ENCODE results near the gene CANX. TPM values are rescaled to one million over a fixed set of nuclear protein-coding genes. Genes with fewer than 3 reads are reported as not detected.
A peak's percentile ranks its signal among the peaks of the same experiment; 100 is the strongest.
"Not testable (repeated sequence)": the region's sequence is repeated elsewhere in the genome, so short reads cannot be mapped to it uniquely, and the experiment has no call there.

The CANX gene
- total and polyA plus RNA-seq, 2 of the 13 experiments (the other 11 are each of a cell fraction or from before 2014, with no cell fraction given), result 477 to 680 TPM

GRCh38 chr5:179698935-179699615, at the start of gene CANX (continued):
- TF ChIP-seq CENPT (CRISPR knock-in tag; IDR thresholded peaks at IDR 0.05; ENCODE audit: low read depth), result no peak
- TF ChIP-seq ZFYVE20 (CRISPR knock-in tag; IDR thresholded peaks at IDR 0.05; ENCODE audit: borderline replicate concordance, low read depth), result peak; percentile 62; the same call in 1 of the 2 replicates
- no peak for TF ChIP-seq CTCF (CRISPR knock-in tag; IDR thresholded peaks at IDR 0.05)
- TF ChIP-seq ATF5 (CRISPR knock-in tag; IDR thresholded peaks at IDR 0.05; ENCODE audit: low read depth), result no peak
- TF ChIP-seq AGO1 (IDR thresholded peaks at IDR 0.05; ENCODE audit: low read depth, low read length, poor library complexity, severe bottlenecking), result no peak
- peak; percentile 92 for TF ChIP-seq ARID4A (CRISPR knock-in tag; IDR thresholded peaks at IDR 0.05; ENCODE audit: borderline replicate concordance)

- H2AFZ ChIP-seq (ENCODE audit: low read length); in situ Hi-C loops (cut with HindIII; ENCODE audit: extremely low pct_ligation_motif_present, low pct_unique_long_range_greater_than_20kb); BruUV-seq (replicated peaks); H4K20me1 ChIP-seq (ENCODE audit: insufficient read depth, low read length); DNase-seq (ENCODE audit: low spot score); H3K9me3 ChIP-seq (ENCODE audit: low read length); H3K4me1 ChIP-seq (ENCODE audit: insufficient read depth, low read length); H3K36me3 ChIP-seq (replicated peaks in 1 of 2; ENCODE audit: control insufficient read depth in 1 of 2, insufficient read depth in 2 of 2, low read length in 2 of 2); H3K79me2 ChIP-seq (ENCODE audit: insufficient read depth, low read length); ATAC-seq; H3K4me2 ChIP-seq (ENCODE audit: low read depth, low read length); H3K4me3 ChIP-seq (replicated peaks in 1 of 3; ENCODE audit: insufficient read depth in 1 of 3, low read depth in 2 of 3, low read length in 3 of 3); H3K9ac ChIP-seq (ENCODE audit: insufficient read depth, low read depth, low read length); intact Hi-C loops (cut with micrococcal nuclease; ENCODE audit: unreplicated experiment); H3K27ac ChIP-seq (ENCODE audit: extremely low read length, insufficient read depth, low read length); CTCF ChIA-PET (ENCODE audit: low intra/inter-chr PET ratio, low total read pairs); FAIRE-seq: not testable (repeated sequence)
- 39% methylated on average over 3 of the region's 10 CpGs for WGBS (ENCODE audit: low lambda C conversion rate)
- POLR2A ChIA-PET, result interaction anchor here (0.7 kb wide), 1 partner anchor 26 kb away, joined by 3 read pairs; the partner anchor contains the start of gene HNRNPH1
- peaks cover 5 to 19% of the 10 kb centered on the region in 2 experiments; a peak in 4 of 5 replicates for H3K27me3 ChIP-seq (ENCODE audit: control insufficient read depth in 1 of 2, insufficient read depth in 2 of 2, low read length in 2 of 2)
These were observed 49.5 kb upstream of the CANX start for GRCh38 chr5:179649166-179649703.

- H3K4me2 ChIP-seq (ENCODE audit: low read depth, low read length); DNase-seq (ENCODE audit: low spot score); ATAC-seq; H3K9me3 ChIP-seq (ENCODE audit: low read length); CTCF ChIA-PET (ENCODE audit: low intra/inter-chr PET ratio, low total read pairs); H3K9ac ChIP-seq (ENCODE audit: insufficient read depth, low read depth, low read length); H3K4me3 ChIP-seq (replicated peaks in 1 of 3; ENCODE audit: insufficient read depth in 1 of 3, low read depth in 2 of 3, low read length in 3 of 3); H3K4me1 ChIP-seq (ENCODE audit: insufficient read depth, low read length); H3K79me2 ChIP-seq (ENCODE audit: insufficient read depth, low read length); intact Hi-C loops (cut with micrococcal nuclease; ENCODE audit: unreplicated experiment); H4K20me1 ChIP-seq (ENCODE audit: insufficient read depth, low read length); H3K27ac ChIP-seq (ENCODE audit: extremely low read length, insufficient read depth, low read length); H3K36me3 ChIP-seq (replicated peaks in 1 of 2; ENCODE audit: control insufficient read depth in 1 of 2, insufficient read depth in 2 of 2, low read length in 2 of 2); in situ Hi-C loops (cut with HindIII; ENCODE audit: extremely low pct_ligation_motif_present, low pct_unique_long_range_greater_than_20kb); FAIRE-seq; POLR2A ChIA-PET; H2AFZ ChIP-seq (ENCODE audit: low read length); BruUV-seq (replicated peaks): not testable (repeated sequence)
- H3K27me3 ChIP-seq (ENCODE audit: control insufficient read depth in 1 of 2, insufficient read depth in 2 of 2, low read length in 2 of 2), result peaks cover 5 to 16% of the 10 kb centered on the region in 2 experiments; a peak in 4 of 5 replicates
- 82% methylated on average over 20 of the region's 26 CpGs for WGBS (ENCODE audit: low lambda C conversion rate)
These were observed 48.5 kb upstream of the CANX start for GRCh38 chr5:179650245-179650644.

Measured in HepG2 (cell line).